ENCODE results near the gene UNKL.
"Not testable (repeated sequence)": the region's sequence is repeated elsewhere in the genome, so short reads cannot be mapped to it uniquely, and the experiment has no call there.

UNKL gene

GRCh38 chr16:1445518-1446203 lies 31.2 kb upstream of the UNKL start:
- DNase-seq (ENCODE audit: low read depth) = no peak

DNA sequence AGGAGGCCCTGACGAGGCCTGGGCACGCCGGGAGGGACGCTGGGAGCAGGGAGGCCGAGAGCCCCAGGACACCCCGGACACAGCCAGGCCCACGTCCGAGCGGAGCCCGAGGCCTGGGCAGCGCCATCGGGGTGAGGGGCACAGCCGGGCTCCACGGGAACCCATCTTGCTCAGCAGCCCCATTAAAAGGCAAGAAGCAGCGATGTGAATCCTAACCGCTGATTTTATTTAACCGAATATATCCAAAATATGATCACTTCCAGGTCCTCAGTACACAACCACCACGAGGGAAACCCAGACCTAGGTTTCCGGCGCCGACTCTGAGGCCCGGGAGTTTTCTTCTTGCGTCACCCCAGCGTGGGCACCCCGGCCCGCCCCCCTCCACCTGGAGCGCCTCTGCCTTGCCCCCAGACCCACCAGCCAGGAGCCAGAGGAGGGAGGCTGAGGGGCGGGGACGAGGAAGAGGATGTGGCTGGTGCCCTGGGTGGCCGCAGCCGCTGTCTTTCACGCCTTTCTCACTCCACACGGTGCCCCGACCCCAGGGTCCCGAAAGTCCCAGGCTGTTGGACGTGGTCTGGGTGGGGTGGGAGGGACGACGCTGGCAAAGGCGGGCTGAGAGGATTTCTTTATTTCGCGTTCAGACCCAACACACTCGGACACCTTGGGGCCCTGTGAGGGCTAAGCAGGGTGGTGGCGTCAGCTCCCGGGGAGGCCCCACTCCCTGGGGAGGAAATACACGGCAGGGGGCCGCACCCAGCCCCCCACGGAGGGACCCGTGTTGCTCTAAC lies 30.4 kb upstream of the UNKL start:
- no peak for DNase-seq (ENCODE audit: low read depth)

DNA sequence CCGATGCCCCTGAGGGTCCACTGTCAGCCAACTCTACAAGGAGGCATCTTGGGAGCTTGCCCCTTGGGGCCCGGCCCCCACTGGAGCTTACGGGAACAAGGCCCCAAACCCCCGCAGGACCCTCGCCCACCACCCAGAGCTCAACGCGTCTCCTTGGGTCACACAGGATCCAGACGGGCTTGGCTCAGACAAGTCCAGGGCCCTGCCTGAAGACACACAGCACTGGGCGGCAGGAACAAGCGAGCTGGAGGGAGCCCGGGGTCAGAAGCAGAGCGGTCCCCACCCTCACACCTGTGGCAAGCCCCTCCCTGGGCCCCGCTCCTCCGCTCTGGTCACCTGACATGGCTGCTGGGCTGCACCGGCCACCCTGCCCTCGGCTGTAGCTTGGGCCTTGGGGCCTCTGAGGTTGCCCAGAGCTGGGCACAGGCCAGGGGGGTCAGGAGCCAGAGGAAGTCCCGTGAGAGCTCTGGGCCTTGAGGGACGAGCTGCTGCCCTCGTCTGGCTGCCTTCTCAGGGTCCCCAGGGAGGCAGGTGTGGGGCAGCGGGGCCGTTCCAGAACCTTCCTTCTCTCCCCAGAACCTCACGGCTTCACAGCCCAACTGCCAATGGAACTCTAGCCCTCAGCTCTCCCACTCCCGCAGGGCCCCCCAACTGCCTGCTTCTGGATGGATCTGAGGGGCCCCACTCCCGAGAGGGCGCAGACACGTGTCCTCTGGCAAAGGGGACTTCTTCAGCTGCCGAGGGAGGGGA lies 29.7 kb upstream of the UNKL start, which contains the start of gene CCDC154:
Gene CCDC154 (minus strand): TSS at position 577 of the 750 bp plus-strand sequence. CDS start 234 bp downstream, at position 343.
- no peak for DNase-seq (ENCODE audit: low read depth)

DNA sequence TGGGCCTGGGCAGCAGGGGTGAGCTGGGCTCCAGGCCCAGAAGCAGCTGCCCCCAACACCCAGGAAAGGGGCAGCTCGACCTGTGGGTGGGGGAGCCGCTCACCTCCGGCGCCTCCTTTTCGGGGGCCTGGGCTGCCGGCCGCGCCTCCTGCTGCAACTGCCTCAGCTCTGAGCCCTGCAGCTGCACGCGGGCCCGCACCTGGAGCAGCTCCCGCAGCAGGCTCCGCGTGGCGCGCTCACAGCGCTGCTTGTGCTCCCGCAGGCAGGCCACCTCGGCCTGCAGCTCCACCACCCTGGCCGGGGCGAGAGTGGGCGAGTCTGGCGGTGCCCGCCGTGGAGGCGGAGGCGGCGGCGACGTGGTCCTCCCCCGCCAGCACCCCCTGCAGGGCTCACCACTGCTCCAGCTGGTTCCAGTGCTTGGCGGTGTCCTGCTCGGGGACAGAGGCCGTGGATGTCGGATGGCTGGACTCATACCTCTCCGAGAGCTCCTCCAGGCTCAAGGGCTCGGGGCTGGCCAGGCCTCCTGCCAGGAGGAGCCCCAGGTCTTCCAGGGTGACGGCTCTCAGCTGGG lies 29.0 kb upstream of the UNKL start:
- DNase-seq (ENCODE audit: low read depth) = no peak

- no peak for DNase-seq (ENCODE audit: low read depth)
Observed at GRCh38 chr16:1442697-1443096, 28.2 kb upstream of the UNKL start.

GRCh38 chr16:1441391-1441829 lies 26.9 kb upstream of the UNKL start:
- no peak for DNase-seq (ENCODE audit: low read depth)

DNA sequence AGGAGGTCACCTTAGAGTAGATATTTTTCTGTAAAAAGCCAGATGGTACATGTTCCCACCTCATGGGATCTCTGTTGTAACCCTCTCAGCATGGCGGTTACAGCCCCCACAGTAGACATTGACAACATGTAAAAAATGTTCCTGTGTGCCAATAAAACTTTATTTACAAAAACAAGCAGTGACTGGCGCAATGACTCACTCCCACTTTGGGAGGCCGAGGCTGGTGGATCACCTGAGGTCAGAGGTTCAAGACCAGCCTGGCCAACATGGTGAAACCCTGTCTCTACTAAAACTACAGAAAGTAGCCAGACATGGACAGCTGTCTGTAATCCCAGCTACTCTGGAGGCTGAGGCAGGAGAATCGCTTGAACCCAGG lies 25.2 kb upstream of the UNKL start:
- DNase-seq (ENCODE audit: low read depth) = not testable (repeated sequence)

DNA sequence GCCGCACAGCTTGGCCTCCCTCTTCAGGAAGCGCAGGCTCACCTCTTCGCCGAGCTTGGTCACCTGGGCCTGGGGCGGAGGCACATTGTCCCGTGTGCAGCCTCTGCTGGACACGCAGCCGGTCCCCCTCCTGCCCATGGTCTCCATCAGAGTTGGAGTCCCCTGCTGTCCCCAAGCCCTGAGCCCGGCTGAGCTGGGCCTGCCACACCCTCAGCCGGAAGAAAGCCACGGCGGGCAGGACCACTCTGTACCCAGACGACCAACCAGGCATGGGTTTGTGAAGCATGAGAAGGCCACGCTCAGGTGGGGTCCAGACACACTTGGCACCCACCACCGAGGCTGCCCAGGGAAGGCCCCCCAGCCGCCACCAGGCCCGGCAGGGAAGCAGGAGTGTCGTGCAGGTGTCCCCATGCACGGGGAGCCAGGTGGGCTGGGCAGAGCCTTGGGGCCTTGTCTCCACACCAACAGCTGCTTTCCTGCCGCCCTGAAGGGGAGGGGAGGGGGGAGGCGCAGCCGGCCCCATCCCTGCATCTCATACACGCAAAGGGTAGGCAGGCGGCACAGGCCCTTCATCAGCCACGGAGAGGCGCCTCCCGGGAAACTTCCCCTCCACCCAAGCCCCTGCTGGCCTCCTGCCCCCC lies 24.7 kb upstream of the UNKL start:
- DNase-seq (ENCODE audit: low read depth) = no peak

- no peak for DNase-seq (ENCODE audit: low read depth)
Observed at GRCh38 chr16:1438229-1439057, 23.9 kb upstream of the UNKL start.

DNA sequence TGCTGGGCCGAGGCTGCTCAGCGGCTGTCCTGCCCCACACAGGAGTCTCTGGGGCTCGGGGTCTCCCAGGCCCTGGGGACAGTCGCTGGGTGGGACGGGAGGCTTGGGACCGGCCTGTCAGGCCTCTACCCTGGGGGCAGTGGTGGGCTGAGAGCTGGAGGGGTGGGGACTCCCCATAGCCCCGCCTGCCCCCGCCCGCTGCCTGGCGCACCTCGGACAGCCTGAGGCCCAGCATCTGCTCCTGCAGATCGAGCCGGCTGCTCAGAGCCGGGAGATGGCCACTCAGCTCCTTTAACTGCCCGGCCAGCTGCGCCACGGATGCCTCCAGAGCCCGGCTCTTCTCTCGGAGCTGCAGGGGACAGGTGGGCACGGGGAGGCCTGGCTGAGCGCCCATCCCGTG lies 23.1 kb upstream of the UNKL start:
- DNase-seq (ENCODE audit: low read depth) = no peak

DNA sequence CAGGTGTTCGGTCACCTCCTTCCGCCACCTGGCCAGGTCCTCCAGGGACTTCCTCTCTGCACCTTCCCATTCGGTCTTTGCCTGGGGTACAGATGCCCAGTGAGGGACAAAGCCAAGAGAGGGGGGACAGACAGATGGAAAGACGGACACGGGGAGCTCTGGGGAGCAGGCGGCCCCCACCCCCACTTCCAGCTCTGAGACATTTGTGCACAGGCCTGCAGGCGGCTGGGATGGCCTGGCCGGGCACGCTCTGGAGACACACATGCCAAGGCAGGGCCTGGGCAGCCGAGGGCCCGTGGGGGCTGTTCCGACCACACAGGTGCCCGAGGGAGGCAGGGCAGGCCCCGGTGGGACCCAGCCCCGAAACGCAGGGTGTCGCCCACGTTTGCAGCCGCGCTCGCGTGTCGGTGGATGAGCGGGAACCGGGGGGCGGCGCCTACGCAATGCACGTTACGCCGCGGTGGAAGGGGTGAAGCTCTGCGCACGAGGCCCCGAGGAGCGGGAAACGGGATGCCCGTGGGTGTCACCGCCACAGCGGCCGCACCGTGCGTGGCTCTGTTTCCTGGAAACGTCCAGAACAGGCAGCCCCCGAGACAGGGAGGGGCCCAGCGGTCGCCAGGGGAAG lies 22.3 kb upstream of the UNKL start:
- DNase-seq (ENCODE audit: low read depth) = no peak

DNA sequence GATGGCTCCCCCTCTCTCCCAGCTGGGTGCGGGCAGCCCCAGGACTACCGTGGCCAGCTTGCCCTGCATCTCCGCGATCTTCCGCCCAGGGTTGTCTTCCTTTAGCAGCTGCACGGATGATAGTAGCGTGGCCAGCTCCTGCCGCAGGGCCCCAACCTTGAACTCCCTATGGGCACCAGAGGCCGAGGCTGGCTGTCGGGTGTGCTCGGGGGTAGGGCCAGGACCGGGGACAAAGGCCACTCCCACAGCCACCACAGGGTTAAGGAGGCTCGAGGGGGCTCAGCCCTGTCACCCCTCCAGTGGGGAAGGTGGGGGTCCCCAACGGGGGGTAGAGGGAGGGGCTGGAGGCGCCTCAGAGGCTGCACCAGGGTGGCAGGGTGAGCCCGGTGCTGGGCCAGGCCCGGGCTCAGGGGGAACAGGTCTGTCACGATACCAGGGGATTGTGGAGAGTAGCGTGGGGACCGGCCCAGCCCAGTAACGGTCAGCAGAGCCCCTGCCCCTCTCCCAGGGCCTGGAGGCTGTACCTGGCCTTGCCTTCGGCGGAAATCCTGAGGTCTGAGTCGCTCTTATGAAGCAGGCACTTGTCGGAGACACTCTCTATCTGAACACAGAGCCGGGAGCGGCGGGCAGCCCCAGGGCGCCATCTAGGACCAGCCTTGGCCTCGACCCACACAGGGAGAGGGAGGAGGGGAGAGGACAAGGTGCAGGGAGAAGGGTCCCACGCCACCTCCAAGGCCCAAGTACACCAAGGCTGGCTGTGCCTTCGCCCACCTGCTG lies 21.6 kb upstream of the UNKL start:
- no peak for DNase-seq (ENCODE audit: low read depth)

DNA sequence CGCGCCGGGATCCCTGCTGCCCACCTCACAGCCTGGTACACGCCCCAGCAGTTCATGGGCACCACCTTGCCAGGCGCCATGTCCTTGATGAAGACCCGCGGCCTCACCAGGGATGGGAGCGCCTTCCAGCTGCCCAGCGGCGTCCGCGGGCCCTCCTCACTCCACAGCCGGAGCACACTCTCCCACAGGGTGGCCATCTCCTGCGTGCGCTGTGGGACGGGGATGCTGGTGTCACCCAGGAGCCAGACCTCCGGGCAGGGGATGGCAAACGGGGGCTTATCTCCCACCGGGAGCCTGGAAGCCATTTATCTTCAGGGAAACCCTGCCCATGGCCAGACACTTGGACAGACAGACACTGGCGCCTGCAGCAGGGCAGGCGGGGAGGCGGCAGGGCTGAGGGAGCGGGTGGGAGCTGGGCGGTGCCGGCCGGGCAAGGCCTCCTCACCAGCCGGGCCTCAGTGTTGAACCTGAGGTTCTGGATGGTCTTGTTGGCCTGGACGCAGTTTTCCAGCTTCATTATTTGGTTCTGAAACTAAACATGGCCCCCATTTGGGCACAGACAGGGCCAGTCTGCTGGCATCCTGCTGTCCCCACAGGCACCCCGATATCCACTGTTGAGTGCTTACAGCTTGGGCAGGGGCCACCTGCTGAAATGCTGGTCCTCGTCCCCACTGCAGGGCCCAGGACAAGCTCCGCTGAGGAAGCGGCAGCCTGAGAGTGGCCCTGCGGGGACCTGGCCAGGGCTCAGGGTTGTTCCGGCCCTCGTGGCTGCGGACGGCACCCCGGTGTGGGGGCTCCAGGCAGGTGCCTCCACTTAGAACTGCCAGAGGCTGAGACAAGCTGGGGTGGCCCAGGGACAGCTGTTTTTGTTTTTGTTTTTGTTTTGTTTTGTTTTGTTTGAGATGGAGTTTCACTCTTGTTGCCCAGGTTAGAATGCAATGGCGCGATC lies 20.4 kb upstream of the UNKL start:
- no peak for DNase-seq (ENCODE audit: low read depth)

GRCh38 chr16:1433756-1434155 lies 19.3 kb upstream of the UNKL start:
- no peak for DNase-seq (ENCODE audit: low read depth)

DNA sequence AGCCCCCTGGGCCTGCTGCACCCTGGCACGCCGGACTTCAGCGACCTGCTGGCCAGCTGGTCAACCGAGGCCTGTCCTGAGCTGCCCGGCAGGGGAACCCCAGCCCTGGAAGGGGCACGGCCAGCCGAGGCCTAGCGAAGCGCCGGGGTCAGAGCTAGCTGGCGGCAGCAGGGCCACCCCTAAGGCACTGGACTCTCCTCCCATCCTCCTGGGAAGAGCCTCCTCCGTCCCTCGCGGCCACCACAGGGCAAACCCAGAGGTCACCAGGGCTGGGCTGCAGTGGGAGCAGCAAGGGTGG lies 18.7 kb upstream of the UNKL start:
- DNase-seq (ENCODE audit: low read depth) = no peak

- no peak for DNase-seq (ENCODE audit: low read depth)
Observed at GRCh38 chr16:1432388-1433262, 18.1 kb upstream of the UNKL start.

- no peak for DNase-seq (ENCODE audit: low read depth)
Observed at GRCh38 chr16:1431497-1432270, 17.2 kb upstream of the UNKL start.
